ENCODE data around the gene FKBP2. TPM values are rescaled to one million over a fixed set of nuclear protein-coding genes. Genes with fewer than 3 reads are reported as not detected.

Gene FKBP2
- total and polyA plus RNA-seq, 5 donors from 2014 or later: 21.1 to 47.8 (median 42.6) TPM

DNA sequence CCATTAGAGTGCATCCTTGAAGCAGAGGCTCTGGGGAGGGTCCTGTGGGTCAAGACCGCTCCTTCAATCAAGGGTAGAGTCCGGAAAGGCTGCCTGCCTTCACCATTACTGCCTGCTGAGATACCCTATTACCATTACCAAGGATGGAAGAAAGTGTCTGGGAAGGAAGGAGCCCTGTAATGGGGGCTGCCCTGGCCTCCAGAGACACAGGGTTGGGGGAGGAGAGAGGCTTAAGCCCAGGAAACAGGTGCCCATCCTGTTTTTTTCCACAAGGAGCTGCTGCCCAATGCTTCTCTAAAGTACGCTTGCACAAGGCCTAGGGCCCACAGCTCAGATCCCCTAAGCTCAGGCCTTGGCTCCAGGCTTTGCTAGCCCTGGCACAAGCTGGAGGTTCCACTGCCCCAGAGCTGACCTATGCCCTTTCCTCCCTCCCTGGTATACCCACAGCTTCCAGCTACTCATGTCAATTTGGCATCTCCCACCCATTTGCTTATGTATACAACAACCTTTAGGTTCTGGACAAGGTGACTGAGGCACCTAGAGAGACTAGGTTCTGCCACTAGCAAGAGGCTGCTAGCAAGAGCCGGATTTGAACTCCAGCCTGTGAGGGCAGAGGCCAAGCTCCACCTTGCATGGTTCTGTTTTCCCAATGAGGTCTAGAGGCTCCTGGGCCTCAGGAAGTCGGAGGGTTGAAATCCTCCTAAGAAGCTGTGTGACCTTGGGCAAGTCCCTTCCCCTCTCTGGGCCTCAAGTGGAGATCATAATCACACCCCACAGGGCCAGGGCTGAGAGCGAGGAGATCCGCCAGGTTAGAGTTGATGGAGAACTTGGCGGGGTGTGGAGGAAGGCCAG lies 8.9 kb downstream of the FKBP2 start:
- ATAC-seq (ENCODE audit: low read depth in 2 of 2): no peak
- DNase-seq: no peak
- H3K27me3 ChIP-seq (ENCODE audit: control insufficient read depth, insufficient read depth, low read length): no peaks in the 10 kb centered on the region
- H3K9me3 ChIP-seq (ENCODE audit: control insufficient read depth in 2 of 2, low read length in 2 of 2): no peaks in the 10 kb centered on the region
- no peaks in the 10 kb centered on the region for H3K36me3 Mint-ChIP-seq
- no peak overlapping the region for H3K27ac ChIP-seq (ENCODE audit: insufficient read depth, low read length, poor library complexity, severe bottlenecking)
- H3K4me3 Mint-ChIP-seq: peak overlapping the region; percentile 55 to 90 (median 68)
- H3K4me1 Mint-ChIP-seq: peaks cover 0 to 43% (median 13%) of the 10 kb centered on the region in 4 donors
- no peaks in the 10 kb centered on the region for H3K36me3 ChIP-seq (ENCODE audit: control insufficient read depth, insufficient read depth, low read length)
- H3K4me1 ChIP-seq (ENCODE audit: control insufficient read depth, insufficient read depth, low read length, poor library complexity, severe bottlenecking): peaks cover 50% of the 10 kb centered on the region
- no peak overlapping the region for H3K4me3 ChIP-seq (ENCODE audit: low read depth, low read length)
- no peaks in the 10 kb centered on the region for H3K27me3 Mint-ChIP-seq
- peak overlapping the region in 2 of 3 donors; percentile 56 to 69 for H3K27ac Mint-ChIP-seq
- peaks cover 0 to 2% (median 0%) of the 10 kb centered on the region in 7 donors for H3K9me3 Mint-ChIP-seq

DNA sequence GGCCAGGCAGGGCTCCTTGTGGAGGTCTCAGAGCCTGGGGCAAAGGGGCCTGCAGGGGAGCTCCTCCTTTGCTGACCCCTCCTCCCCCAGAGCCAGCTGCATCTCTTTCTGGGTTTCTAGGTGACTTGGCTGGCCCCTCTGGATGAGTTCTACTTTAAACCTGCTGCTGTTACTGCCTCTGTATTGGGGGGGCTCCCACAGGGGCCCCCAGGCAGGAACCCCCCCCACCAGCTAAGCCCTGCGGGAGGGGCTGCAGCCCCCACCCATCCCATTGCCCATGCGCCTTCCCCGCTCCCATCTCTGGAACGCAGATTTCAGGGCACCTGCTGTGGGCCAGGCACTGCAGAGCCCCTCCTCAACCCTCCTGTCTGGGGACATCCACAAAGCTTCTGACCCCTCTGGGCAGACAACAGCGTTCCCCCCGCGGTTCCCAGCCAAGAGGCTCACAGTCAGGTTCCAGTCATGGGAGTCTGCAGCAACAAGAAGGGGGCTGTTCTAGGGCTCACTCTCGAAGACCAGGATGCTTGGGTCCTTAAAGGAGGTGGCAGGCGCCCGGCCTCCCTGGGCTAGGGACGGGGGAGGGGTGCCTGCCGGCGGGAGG lies 9.6 kb downstream of the FKBP2 start:
- no peak overlapping the region for H3K27ac Mint-ChIP-seq
- no peak for ATAC-seq (ENCODE audit: low read depth in 2 of 2)

DNA sequence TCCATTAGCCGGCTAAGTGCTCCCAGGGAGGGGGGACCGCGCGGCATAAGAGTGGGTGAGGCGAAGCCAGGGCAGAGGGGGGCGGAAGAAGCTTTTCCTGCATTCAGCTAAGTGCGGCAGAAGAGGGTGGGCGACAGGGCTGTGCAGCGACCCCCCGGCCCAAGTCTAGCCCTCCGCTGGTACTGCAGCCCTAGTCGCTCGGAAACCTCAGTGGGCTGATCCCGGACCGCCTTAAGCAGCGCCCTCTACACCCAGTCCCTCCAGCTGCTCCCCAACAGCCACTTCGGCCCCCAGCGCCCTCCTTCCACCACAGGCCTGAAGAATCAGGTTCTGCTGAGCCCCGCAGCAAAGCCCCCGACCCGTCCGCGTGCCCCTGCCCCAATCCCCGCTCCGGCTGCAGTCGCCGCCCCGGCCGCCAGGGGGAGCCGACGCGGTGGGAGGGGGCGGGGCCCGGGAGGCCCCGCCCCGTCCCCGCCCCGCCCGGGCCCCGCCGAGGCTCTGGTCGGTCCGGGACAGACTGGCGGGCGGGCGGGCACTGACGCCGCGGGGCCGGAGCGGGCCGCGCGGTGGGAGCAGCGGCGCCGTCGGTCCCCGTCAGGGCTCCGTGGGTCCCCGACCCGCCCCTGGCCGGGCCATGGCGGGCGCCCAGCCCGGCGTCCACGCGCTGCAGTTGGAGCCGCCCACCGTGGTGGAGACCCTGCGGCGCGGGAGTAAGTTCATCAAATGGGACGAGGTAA lies 10.3 kb downstream of the FKBP2 start, which contains the start of gene PLCB3:
Gene PLCB3, plus strand, starts transcription at position 515 of the 737 bp plus-strand sequence. Its CDS starts 120 bp downstream, at position 635.
- Mint-ChIP-seq H3K36me3 (no peaks in the 10 kb centered on the region), H3K4me3 (peak within 1 kb of the TSS; percentile 86 to 94 (median 90)), H3K9me3 (peaks cover 0 to 2% (median 0%) of the 10 kb centered on the region in 7 donors), H3K27ac (peak within 1 kb of the TSS in 2 of 3 donors; percentile 36 to 38), H3K27me3 (no peaks in the 10 kb centered on the region), H3K4me1 (peaks cover 0 to 29% (median 11%) of the 10 kb centered on the region in 4 donors)
- no peak within 1 kb of the TSS for H3K4me3 ChIP-seq (ENCODE audit: low read depth, low read length)
- H3K9me3 ChIP-seq (ENCODE audit: control insufficient read depth in 2 of 2, low read length in 2 of 2): no peaks in the 10 kb centered on the region
- H3K27ac ChIP-seq (ENCODE audit: insufficient read depth, low read length, poor library complexity, severe bottlenecking): no peak within 1 kb of the TSS
- H3K27me3 ChIP-seq (ENCODE audit: control insufficient read depth, insufficient read depth, low read length): no peaks in the 10 kb centered on the region
- ATAC-seq (ENCODE audit: low read depth in 2 of 2) (peak; percentile 62 to 69), DNase-seq (peak; percentile 40 to 59 (median 49))
- no peaks in the 10 kb centered on the region for H3K36me3 ChIP-seq (ENCODE audit: control insufficient read depth, insufficient read depth, low read length)
- peaks cover 36% of the 10 kb centered on the region for H3K4me1 ChIP-seq (ENCODE audit: control insufficient read depth, insufficient read depth, low read length, poor library complexity, severe bottlenecking)

More for the DNA sequence above, 9.6 kb downstream of the FKBP2 start:
- no peak overlapping the region for H3K27ac ChIP-seq (ENCODE audit: insufficient read depth, low read length, poor library complexity, severe bottlenecking)
- no peak overlapping the region for H3K4me3 ChIP-seq (ENCODE audit: low read depth, low read length)
- no peak for DNase-seq
- peaks cover 43% of the 10 kb centered on the region for H3K4me1 ChIP-seq (ENCODE audit: control insufficient read depth, insufficient read depth, low read length, poor library complexity, severe bottlenecking)
- Mint-ChIP-seq H3K4me3 (peak overlapping the region in 3 of 4 donors; percentile 50 to 90 (median 86)), H3K4me1 (peaks cover 0 to 36% (median 13%) of the 10 kb centered on the region in 4 donors), H3K27me3 (no peaks in the 10 kb centered on the region), H3K36me3 (no peaks in the 10 kb centered on the region), H3K9me3 (peaks cover 0 to 2% (median 0%) of the 10 kb centered on the region in 7 donors)
- no peaks in the 10 kb centered on the region for H3K27me3 ChIP-seq (ENCODE audit: control insufficient read depth, insufficient read depth, low read length)
- no peaks in the 10 kb centered on the region for H3K36me3 ChIP-seq (ENCODE audit: control insufficient read depth, insufficient read depth, low read length)
- no peaks in the 10 kb centered on the region for H3K9me3 ChIP-seq (ENCODE audit: control insufficient read depth in 2 of 2, low read length in 2 of 2)

DNA sequence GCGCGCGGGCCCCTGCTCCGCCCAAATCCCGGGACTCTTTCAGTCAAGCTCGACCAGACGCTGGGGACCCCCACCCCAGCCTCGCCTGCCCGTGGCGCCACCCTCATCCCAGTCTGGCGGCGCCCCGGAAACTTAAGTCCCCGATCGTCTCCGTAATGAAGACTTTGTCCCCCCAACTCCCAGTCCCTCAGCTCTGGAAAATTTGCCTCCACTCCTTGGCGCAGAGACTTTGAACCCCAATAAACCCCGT lies 10.8 kb downstream of the FKBP2 start:
- H3K4me1 Mint-ChIP-seq: peaks cover 0 to 29% (median 11%) of the 10 kb centered on the region in 4 donors
- no peaks in the 10 kb centered on the region for H3K27me3 Mint-ChIP-seq
- no peaks in the 10 kb centered on the region for H3K27me3 ChIP-seq (ENCODE audit: control insufficient read depth, insufficient read depth, low read length)
- no peaks in the 10 kb centered on the region for H3K36me3 ChIP-seq (ENCODE audit: control insufficient read depth, insufficient read depth, low read length)
- H3K4me3 Mint-ChIP-seq: peak overlapping the region; percentile 77 to 92 (median 87)
- peaks cover 36% of the 10 kb centered on the region for H3K4me1 ChIP-seq (ENCODE audit: control insufficient read depth, insufficient read depth, low read length, poor library complexity, severe bottlenecking)
- no peak overlapping the region for H3K27ac Mint-ChIP-seq
- H3K9me3 Mint-ChIP-seq: peaks cover 0 to 2% (median 0%) of the 10 kb centered on the region in 7 donors
- ATAC-seq (ENCODE audit: low read depth in 2 of 2) (no peak), DNase-seq (peak in 1 of 3 donors; percentile 24)
- no peak overlapping the region for H3K4me3 ChIP-seq (ENCODE audit: low read depth, low read length)
- no peak overlapping the region for H3K27ac ChIP-seq (ENCODE audit: insufficient read depth, low read length, poor library complexity, severe bottlenecking)
- H3K36me3 Mint-ChIP-seq: no peaks in the 10 kb centered on the region
- no peaks in the 10 kb centered on the region for H3K9me3 ChIP-seq (ENCODE audit: control insufficient read depth in 2 of 2, low read length in 2 of 2)

DNA sequence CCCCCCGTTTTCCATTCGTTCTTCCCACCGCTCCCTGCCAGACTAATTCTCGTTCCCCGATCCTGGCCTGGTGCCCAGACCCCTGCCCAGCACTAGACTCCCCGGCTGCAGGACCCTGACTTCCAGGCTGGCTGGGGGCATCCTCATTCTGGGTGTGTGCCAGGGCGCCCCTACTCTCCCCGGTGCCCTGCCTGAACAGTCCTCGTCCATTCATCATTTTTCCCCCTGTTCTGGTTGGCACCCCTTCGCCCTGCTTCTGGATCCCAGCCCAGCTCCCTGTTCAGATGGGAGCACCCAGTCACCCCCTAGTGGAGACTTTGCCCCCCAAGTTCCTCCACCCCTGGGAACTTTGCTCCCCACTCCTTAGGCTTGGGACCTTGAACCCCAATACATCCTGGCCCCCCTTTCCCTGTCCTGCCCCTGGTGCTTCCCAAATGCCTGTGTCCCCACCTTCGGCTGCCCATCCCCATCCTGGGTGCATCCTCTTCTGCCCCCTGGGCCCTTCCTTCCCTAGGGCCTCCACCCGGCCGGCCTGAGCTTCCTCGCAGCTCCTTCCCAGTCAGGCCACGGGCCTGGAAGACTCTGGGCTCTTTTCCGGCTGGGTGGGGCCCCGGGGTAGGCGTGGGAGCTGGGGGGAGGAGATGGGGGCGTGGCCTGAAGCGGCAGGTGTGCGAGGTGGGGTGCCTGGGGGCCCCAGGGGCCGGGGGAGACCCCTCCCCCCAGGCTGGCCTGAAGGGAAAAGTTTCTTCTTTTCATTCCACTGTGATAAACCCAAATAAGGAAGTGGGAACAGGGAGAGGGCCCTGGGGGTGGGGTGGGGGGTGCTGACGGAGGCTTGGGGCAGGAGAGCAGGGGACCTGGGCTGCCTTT lies 11.3 kb downstream of the FKBP2 start:
- ATAC-seq (ENCODE audit: low read depth in 2 of 2): no peak
- H3K36me3 ChIP-seq (ENCODE audit: control insufficient read depth, insufficient read depth, low read length): no peaks in the 10 kb centered on the region
- H3K9me3 Mint-ChIP-seq: peaks cover 0 to 2% (median 0%) of the 10 kb centered on the region in 7 donors
- H3K27me3 ChIP-seq (ENCODE audit: control insufficient read depth, insufficient read depth, low read length): no peaks in the 10 kb centered on the region
- peaks cover 31% of the 10 kb centered on the region for H3K4me1 ChIP-seq (ENCODE audit: control insufficient read depth, insufficient read depth, low read length, poor library complexity, severe bottlenecking)
- H3K9me3 ChIP-seq (ENCODE audit: control insufficient read depth in 2 of 2, low read length in 2 of 2): no peaks in the 10 kb centered on the region
- H3K27ac ChIP-seq (ENCODE audit: insufficient read depth, low read length, poor library complexity, severe bottlenecking): no peak overlapping the region
- peak overlapping the region; percentile 77 to 92 (median 87) for H3K4me3 Mint-ChIP-seq
- no peaks in the 10 kb centered on the region for H3K27me3 Mint-ChIP-seq
- no peak for DNase-seq
- peak overlapping the region in 1 of 3 donors; percentile 36 for H3K27ac Mint-ChIP-seq
- no peak overlapping the region for H3K4me3 ChIP-seq (ENCODE audit: low read depth, low read length)
- peaks cover 0 to 29% (median 11%) of the 10 kb centered on the region in 4 donors for H3K4me1 Mint-ChIP-seq
- no peaks in the 10 kb centered on the region for H3K36me3 Mint-ChIP-seq

DNA sequence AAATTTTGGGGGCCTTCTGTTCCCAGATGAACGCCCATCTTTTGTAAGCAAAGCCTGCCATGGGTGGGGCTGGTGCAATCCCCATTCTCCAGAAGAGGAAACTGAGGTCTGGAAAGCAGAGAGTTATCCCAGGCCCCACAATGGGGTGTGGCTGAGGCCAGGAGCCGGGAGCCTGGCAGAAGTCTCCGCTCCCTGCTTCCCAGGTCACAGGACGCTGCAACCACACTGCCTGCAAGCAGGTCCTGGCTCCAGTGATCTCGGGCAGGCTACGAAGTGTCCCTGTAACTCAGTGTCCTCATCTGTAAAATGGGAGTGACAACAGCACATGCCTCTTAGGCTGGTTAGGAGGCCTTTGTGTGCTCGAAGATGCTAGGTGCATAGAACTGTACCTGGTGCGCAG lies 12.1 kb downstream of the FKBP2 start:
- Histone ChIP-seq H3K9me3 (ENCODE audit: control insufficient read depth in 2 of 2, low read length in 2 of 2) (no peaks in the 10 kb centered on the region), H3K36me3 (ENCODE audit: control insufficient read depth, insufficient read depth, low read length) (no peaks in the 10 kb centered on the region), H3K4me3 (ENCODE audit: low read depth, low read length) (no peak overlapping the region), H3K27me3 (ENCODE audit: control insufficient read depth, insufficient read depth, low read length) (no peaks in the 10 kb centered on the region), H3K4me1 (ENCODE audit: control insufficient read depth, insufficient read depth, low read length, poor library complexity, severe bottlenecking) (peaks cover 24% of the 10 kb centered on the region), H3K27ac (ENCODE audit: insufficient read depth, low read length, poor library complexity, severe bottlenecking) (no peak overlapping the region)
- Mint-ChIP-seq H3K27me3 (no peaks in the 10 kb centered on the region), H3K4me3 (peak overlapping the region in 3 of 4 donors; percentile 54 to 68 (median 65)), H3K4me1 (peaks cover 0 to 27% (median 8%) of the 10 kb centered on the region in 4 donors), H3K9me3 (peaks cover 0 to under 1% (median 0%) of the 10 kb centered on the region in 7 donors), H3K27ac (peak overlapping the region in 1 of 3 donors; percentile 3), H3K36me3 (no peaks in the 10 kb centered on the region)
- DNase-seq (no peak), ATAC-seq (ENCODE audit: low read depth in 2 of 2) (no peak)

DNA sequence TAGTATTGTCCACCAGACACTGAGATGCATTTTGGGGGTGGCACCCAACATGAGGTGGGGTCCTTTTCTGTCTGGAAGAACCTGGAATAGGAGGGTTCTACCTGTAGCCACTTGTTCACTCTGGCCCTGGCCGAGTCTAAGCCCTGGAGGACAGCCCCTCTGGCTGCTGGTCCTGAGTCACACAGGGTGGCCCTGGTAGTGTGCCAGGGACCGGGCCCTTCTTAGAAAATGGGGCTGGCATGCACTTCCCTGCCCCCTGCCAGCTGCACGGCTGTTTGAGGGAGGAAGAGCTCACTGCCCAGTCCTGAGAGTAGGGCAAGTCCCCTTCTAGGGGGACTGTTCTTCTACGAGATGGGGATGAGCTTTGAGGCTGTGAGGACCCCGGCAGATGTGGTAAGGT lies 12.6 kb downstream of the FKBP2 start:
- Histone ChIP-seq H3K27ac (ENCODE audit: insufficient read depth, low read length, poor library complexity, severe bottlenecking) (no peak overlapping the region), H3K4me3 (ENCODE audit: low read depth, low read length) (no peak overlapping the region), H3K36me3 (ENCODE audit: control insufficient read depth, insufficient read depth, low read length) (peaks cover 2% of the 10 kb centered on the region), H3K27me3 (ENCODE audit: control insufficient read depth, insufficient read depth, low read length) (no peaks in the 10 kb centered on the region), H3K4me1 (ENCODE audit: control insufficient read depth, insufficient read depth, low read length, poor library complexity, severe bottlenecking) (peaks cover 24% of the 10 kb centered on the region), H3K9me3 (ENCODE audit: control insufficient read depth in 2 of 2, low read length in 2 of 2) (no peaks in the 10 kb centered on the region)
- Mint-ChIP-seq H3K27ac (peak overlapping the region in 1 of 3 donors; percentile 3), H3K9me3 (no peaks in the 10 kb centered on the region), H3K4me3 (peak overlapping the region in 3 of 4 donors; percentile 54 to 68 (median 65)), H3K36me3 (no peaks in the 10 kb centered on the region), H3K4me1 (peaks cover 0 to 27% (median 6%) of the 10 kb centered on the region in 4 donors), H3K27me3 (no peaks in the 10 kb centered on the region)
- ATAC-seq (ENCODE audit: low read depth in 2 of 2): no peak
- no peak for DNase-seq
